Ovary (tissue), 9 donors: Measurements from ENCODE around the gene IBA57. TPM values are rescaled to one million over a fixed set of nuclear protein-coding genes. Genes with fewer than 3 reads are reported as not detected.
"Not testable (repeated sequence)": the region's sequence is repeated elsewhere in the genome, so short reads cannot be mapped to it uniquely, and the experiment has no call there.

ENCODE experiments used
- DNase-seq, 5 donors: peaks; one replicate each; pipeline ENCODE4 v3.0.0-alpha.2; 2019 to 2020
- H3K27ac ChIP-seq, 2 donors: fragments of 200-600 bp; one replicate each; pipeline versions ENCODE4 v1.5.1 to v1.8.0; 2019 to 2022
- H3K27me3 ChIP-seq: fragments of 200-600 bp; one replicate; pipeline ENCODE4 v1.8.0; 2022
- H3K36me3 ChIP-seq: fragments of 200-600 bp; sonication (generic); one replicate; pipeline ENCODE4 v1.5.1; 2019
- H3K4me1 ChIP-seq: one replicate; pipeline ENCODE4 v1.8.1; 2013; ENCODE audit warnings: mild to moderate bottlenecking, moderate library complexity; ENCODE audit not compliant: insufficient read depth
- H3K4me3 ChIP-seq: fragments of 200-600 bp; sonication (generic); one replicate; pipeline ENCODE4 v1.5.1; 2017
- H3K9me3 ChIP-seq, 2 donors: fragments of 200-600 bp in 1 of 2; sonication (generic) in 1 of 2; one replicate each; pipeline versions ENCODE4 v1.5.1 to v1.8.1; 2013 to 2019; ENCODE audit warnings: mild to moderate bottlenecking in 1 of 2, moderate library complexity in 1 of 2
- CTCF ChIP-seq, 3 donors: fragments of 450-650 bp in 2 of 3; fragments of 200-600 bp in 1 of 3; IDR thresholded peaks; one replicate each; pipeline versions ENCODE4 v1.5.1 to v1.8.0; 2016 to 2022; ENCODE audit warnings: antibody characterized with exemption in 3 of 3, mild to moderate bottlenecking in 1 of 3
- EP300 ChIP-seq: sonication (generic); formaldehyde crosslinking; IDR thresholded peaks from one replicate; pipeline ENCODE4 v1.6.1; 2017; ENCODE audit warnings: antibody characterized with exemption
- POLR2A ChIP-seq: fragments of 450-650 bp; IDR thresholded peaks from one replicate; pipeline ENCODE4 v1.6.1; 2017; ENCODE audit warnings: antibody characterized with exemption, mild to moderate bottlenecking, moderate library complexity
- WGBS, 3 donors: extraction: QIAGEN DNeasy Blood & Tissue Kit in 1 of 3; methylation state at CpG; one replicate each; pipeline versions ENCODE4 v1.1.5 to v1.1.7; 2013 to 2017; 5-methylcytosine and 5-hydroxymethylcytosine counted together
- intact Hi-C, 4 donors: fragments of 100-400 bp; cut with DNase I; formaldehyde crosslinking; loops; one replicate each; pipeline versions ENCODE4 v1.11.0 to v1.15.1; 2022 to 2023
- polyA plus RNA-seq, 2 donors: library from polyadenylated mRNA; stranded (reverse); fragments of 200-250 nt in 1 of 2; fragments of 350-450 nt in 1 of 2; fragmentation: Illumina TruSeq in 1 of 2; extraction: RNeasy Lipid Tissue Mini Kit (QIAGEN cat#74804) in 1 of 2; gene quantifications; one replicate each; pipeline ENCODE4 v1.2.3, GENCODE V29; 2013 to 2014
- total RNA-seq, 7 donors: library from RNA; depleted of rRNA in 2 of 7; stranded (reverse); fragments of >200 nt in 2 of 7; fragmentation: NEBNext Ultra II Directional in 3 of 7; extraction: Animal tissue kit (Norgen Biotek cat#: 25700) in 3 of 7; gene quantifications; one replicate each; pipeline versions ENCODE4 v1.1.0 to v1.2.4, GENCODE V29; 2016 to 2023
- donor health status: DM: no; HTN: no; CAD: no; lungs with moderate emphysema.
- donor health status: DM: no; HTN: no; CAD: no.
- donor health status: Bipolar disorder and iron deficiency.
- donor health status: DM: yes; HTN: yes; CAD: no.
- donor health status: DM: no; HTN: no; CAD: no.
- donor health status: DM: yes; HTN: yes; CAD: no.

The IBA57 gene
- total and polyA plus RNA-seq, 9 donors = 2.8 to 14.5 (median 9.0) TPM

GRCh38 chr1:228218513-228219244 is 53.1 kb downstream of the IBA57 start:
- WGBS, 3 donors = 74 to 87% (median 81%) methylated on average over 14 of the region's 14 CpGs
- no peak overlapping the region for H3K4me3 ChIP-seq
- no peaks in the 10 kb centered on the region for H3K27me3 ChIP-seq
- no peaks in the 10 kb centered on the region for H3K36me3 ChIP-seq
- no peak for TF ChIP-seq POLR2A
- TF ChIP-seq EP300 = no peak
- no peak for TF ChIP-seq CTCF (IDR thresholded peaks at IDR 0.05)
- H3K4me1 ChIP-seq = no peaks in the 10 kb centered on the region
- no peaks in the 10 kb centered on the region for H3K9me3 ChIP-seq
- no peak for DNase-seq
- intact Hi-C loops = loop anchor here in 1 of 4 donors (10.0 kb wide), 1 partner anchor 236 kb away; a partner anchor contains a TSS
- no peak overlapping the region for H3K27ac ChIP-seq

- Histone ChIP-seq H3K9me3 (no peaks in the 10 kb centered on the region), H3K4me3 (no peak overlapping the region), H3K36me3 (no peaks in the 10 kb centered on the region), H3K4me1 (no peaks in the 10 kb centered on the region), H3K27me3 (no peaks in the 10 kb centered on the region), H3K27ac (no peak overlapping the region)
- DNase-seq = no peak
- intact Hi-C loops = loop anchor here in 1 of 4 donors (10.0 kb wide), 1 partner anchor 235 kb away; a partner anchor contains a TSS
- TF ChIP-seq CTCF (IDR thresholded peaks at IDR 0.05) = no peak
- TF ChIP-seq POLR2A = no peak
- TF ChIP-seq EP300 = no peak
- WGBS, 3 donors = 90 to 94% (median 94%) methylated on average over 16 of the region's 16 CpGs
Observed at GRCh38 chr1:228219245-228219961, 53.8 kb downstream of the IBA57 start.

- H3K27me3 ChIP-seq = no peaks in the 10 kb centered on the region
- H3K4me1 ChIP-seq = no peaks in the 10 kb centered on the region
- 90 to 93% (median 93%) methylated on average over 28 of the region's 28 CpGs for WGBS, 3 donors
- TF ChIP-seq CTCF (IDR thresholded peaks at IDR 0.05) = no peak
- no peak for TF ChIP-seq POLR2A
- TF ChIP-seq EP300 = no peak
- no peak overlapping the region for H3K27ac ChIP-seq
- no peak for DNase-seq
- H3K4me3 ChIP-seq = no peak overlapping the region
- H3K9me3 ChIP-seq = peaks cover 0 to 5% of the 10 kb centered on the region in 2 donors
- intact Hi-C loops = loop anchor here in 1 of 4 donors (10.0 kb wide), 1 partner anchor 235 kb away; a partner anchor contains a TSS
- H3K36me3 ChIP-seq = no peaks in the 10 kb centered on the region
Observed at GRCh38 chr1:228219962-228220780, 54.6 kb downstream of the IBA57 start.

GRCh38 chr1:228221097-228221496 is 55.5 kb downstream of the IBA57 start:
- intact Hi-C loops, H3K4me1 ChIP-seq, H3K27ac ChIP-seq, H3K27me3 ChIP-seq, H3K9me3 ChIP-seq, H3K36me3 ChIP-seq, DNase-seq, H3K4me3 ChIP-seq: not testable (repeated sequence)
- WGBS, 3 donors = 94 to 95% (median 94%) methylated on average over 9 of the region's 9 CpGs
